Kasumi-1 (cell line): ENCODE measurements around the gene NHP2.
A peak's percentile ranks its signal among the peaks of the same experiment; 100 is the strongest.

Experiments
- DNase-seq, 2 experiments: peaks; one replicate each; lab custom pipeline; 2025; lab: John Stamatoyannopoulos, UW

The NHP2 gene

GRCh38 chr5:178174456-178174855 lies 20.8 kb upstream of the NHP2 start:
- DNase-seq, result no peak

GRCh38 chr5:178170455-178170854 lies 16.8 kb upstream of the NHP2 start:
- DNase-seq, result no peak

- no peak for DNase-seq
Observed at GRCh38 chr5:178165581-178165980, 11.9 kb upstream of the NHP2 start.

- DNase-seq, result peak; percentile 75 to 82
Observed at GRCh38 chr5:178163772-178164735, 10.4 kb upstream of the NHP2 start.

- DNase-seq, result no peak
Observed at GRCh38 chr5:178162481-178162880, 8.8 kb upstream of the NHP2 start.

- DNase-seq, result no peak
Observed at GRCh38 chr5:178160176-178160575, 6.5 kb upstream of the NHP2 start.

GRCh38 chr5:178155065-178155464 lies 1.4 kb upstream of the NHP2 start:
- DNase-seq, result no peak

- DNase-seq, result no peak
Observed at GRCh38 chr5:178152491-178153444, 917 bp downstream of the NHP2 start.

GRCh38 chr5:178150977-178151734 lies 2.5 kb downstream of the NHP2 start:
- no peak for DNase-seq

GRCh38 chr5:178149199-178149932 lies 4.3 kb downstream of the NHP2 start:
- no peak for DNase-seq

- no peak for DNase-seq
Observed at GRCh38 chr5:178147406-178147805, 6.3 kb downstream of the NHP2 start.

GRCh38 chr5:178145965-178146820 lies 7.5 kb downstream of the NHP2 start:
- peak; percentile 13 to 53 for DNase-seq

- DNase-seq, result no peak
Observed at GRCh38 chr5:178143901-178144300, 9.8 kb downstream of the NHP2 start.

GRCh38 chr5:178143246-178143645 lies 10.4 kb downstream of the NHP2 start:
- DNase-seq, result no peak

- DNase-seq, result no peak
Observed at GRCh38 chr5:178142642-178143041, 11.0 kb downstream of the NHP2 start.

GRCh38 chr5:178141550-178141949 lies 12.1 kb downstream of the NHP2 start:
- DNase-seq, result no peak

- DNase-seq, result no peak
Observed at GRCh38 chr5:178137991-178138390, 15.7 kb downstream of the NHP2 start.

- no peak for DNase-seq
Observed at GRCh38 chr5:178136990-178137389, 16.7 kb downstream of the NHP2 start.

- no peak for DNase-seq
Observed at GRCh38 chr5:178131446-178131996, 22.2 kb downstream of the NHP2 start.
